NOMO-1 treated with dmso at 0.1 percent for 144 hours (cell line): ENCODE data around the gene DLG4.

Experiments used
- DNase-seq: peaks from one replicate; lab custom pipeline; 2025; ENCODE audit not compliant: unreplicated experiment; lab: John Stamatoyannopoulos, UW

The DLG4 gene

GRCh38 chr17:7233701-7234082, 14.1 kb upstream of the DLG4 start:
- DNase-seq: no peak

GRCh38 chr17:7232114-7232513, 12.5 kb upstream of the DLG4 start:
- no peak for DNase-seq

- no peak for DNase-seq
These were observed 9.9 kb upstream of the DLG4 start for GRCh38 chr17:7229504-7229903.

GRCh38 chr17:7228920-7229319, 9.3 kb upstream of the DLG4 start:
- DNase-seq: no peak

- DNase-seq: no peak
These were observed 7.4 kb upstream of the DLG4 start for GRCh38 chr17:7226721-7227710.

GRCh38 chr17:7225711-7226331, 6.2 kb upstream of the DLG4 start:
- DNase-seq: no peak

GRCh38 chr17:7224661-7225111, 5.0 kb upstream of the DLG4 start:
- no peak for DNase-seq

GRCh38 chr17:7224110-7224509, 4.5 kb upstream of the DLG4 start:
- no peak for DNase-seq

- no peak for DNase-seq
These were observed 3.7 kb upstream of the DLG4 start for GRCh38 chr17:7223375-7223774.

- DNase-seq: no peak
These were observed 3.3 kb upstream of the DLG4 start for GRCh38 chr17:7222972-7223292.

- DNase-seq: no peak
These were observed 2.7 kb upstream of the DLG4 start for GRCh38 chr17:7222093-7222971.

GRCh38 chr17:7221278-7222092, 1.8 kb upstream of the DLG4 start:
- no peak for DNase-seq

GRCh38 chr17:7220593-7221277, 1.1 kb upstream of the DLG4 start:
- peak; percentile 43 for DNase-seq

- DNase-seq: no peak
These were observed 316 bp downstream of the DLG4 start for GRCh38 chr17:7219229-7219811.

GRCh38 chr17:7218758-7219157, 878 bp downstream of the DLG4 start:
- DNase-seq: no peak

- no peak for DNase-seq
These were observed 1.5 kb downstream of the DLG4 start for GRCh38 chr17:7218166-7218565.

- DNase-seq: peak; percentile 64
These were observed 2.3 kb downstream of the DLG4 start for GRCh38 chr17:7217113-7217987.

- DNase-seq: no peak
These were observed 3.2 kb downstream of the DLG4 start for GRCh38 chr17:7216242-7217112.
